HG03520 (cell line): Measurements from ENCODE around the gene EMILIN2.

Experiments
- ATAC-seq: cut with Tn5 transposase; IDR thresholded peaks from one replicate; pipeline ENCODE4 v1.9.1; 2021; ENCODE audit warnings: mild to moderate bottlenecking, moderate library complexity; ENCODE audit not compliant: unreplicated experiment

EMILIN2 gene

DNA sequence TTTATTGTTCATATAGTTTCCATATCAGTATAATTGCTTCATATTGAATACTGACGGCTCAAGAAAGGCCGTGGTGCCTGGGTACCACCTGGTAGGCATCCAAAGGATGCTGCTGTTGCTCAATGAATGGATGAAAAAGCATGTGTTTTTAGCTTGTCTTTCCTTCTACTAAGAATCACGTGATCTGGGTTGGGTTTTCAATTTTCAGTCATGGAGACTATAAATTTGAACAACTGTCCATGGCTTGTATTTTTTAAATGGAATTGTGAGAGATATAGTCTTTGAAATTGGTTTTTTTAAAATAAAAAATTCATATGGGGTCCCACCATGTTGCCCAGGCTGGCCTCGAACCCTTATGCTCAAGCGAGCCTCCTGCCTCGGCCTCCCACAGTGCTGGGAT lies 25.3 kb downstream of the EMILIN2 start:
- no peak for ATAC-seq

GRCh38 chr18:2874765-2875164 lies 28.0 kb downstream of the EMILIN2 start:
- no peak for ATAC-seq

DNA sequence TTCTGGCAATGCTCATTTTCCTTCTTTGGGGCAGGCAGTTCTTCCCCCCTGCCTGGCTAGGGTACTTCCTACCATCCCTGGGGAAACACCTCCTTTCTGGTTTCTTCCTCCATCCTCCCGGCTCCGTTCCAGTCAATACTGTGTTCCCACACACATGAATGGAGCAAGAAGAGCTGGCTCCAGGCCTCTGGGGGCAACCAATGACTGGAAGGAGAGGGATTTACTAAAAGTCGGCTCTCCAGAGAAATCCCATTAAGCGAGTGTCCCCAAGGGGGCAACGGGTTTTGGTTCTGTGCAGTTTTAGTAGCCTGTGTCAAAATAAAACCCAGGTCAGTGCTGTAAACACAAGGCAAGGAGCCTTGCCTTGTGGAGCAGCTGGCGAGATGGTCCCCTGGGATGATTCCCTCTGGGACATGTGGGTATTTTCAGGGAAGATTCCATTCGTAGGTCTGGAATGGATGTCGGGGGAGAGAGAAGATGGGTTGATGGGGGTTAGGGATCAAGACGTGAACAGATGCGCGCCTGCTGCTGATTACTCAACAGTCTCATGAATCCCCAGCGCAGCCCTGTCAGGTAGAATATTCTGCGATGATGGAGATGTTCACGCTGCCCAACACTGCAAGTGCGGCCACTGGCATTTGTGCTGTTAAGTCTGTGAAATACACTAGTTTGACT lies 32.0 kb downstream of the EMILIN2 start:
- no peak for ATAC-seq

DNA sequence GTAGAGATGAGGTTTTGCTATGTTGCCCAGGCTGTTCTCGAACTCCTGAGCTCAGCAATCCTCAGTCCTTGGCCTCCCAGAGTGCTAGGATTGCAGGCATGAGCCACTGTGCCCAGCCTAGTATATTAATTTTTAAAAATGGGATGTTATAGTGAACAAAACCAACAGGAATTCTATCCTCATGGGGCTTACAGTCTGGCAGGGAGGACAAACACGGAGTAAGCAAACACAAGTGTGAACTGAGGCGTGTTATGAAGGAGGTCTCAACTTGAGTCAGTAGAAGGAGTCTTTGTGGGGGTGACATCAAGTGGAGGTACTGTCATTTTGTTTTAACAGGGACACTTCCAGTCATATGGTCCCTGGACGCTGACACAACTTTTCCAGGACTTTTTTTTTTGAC lies 33.1 kb downstream of the EMILIN2 start:
- no peak for ATAC-seq

DNA sequence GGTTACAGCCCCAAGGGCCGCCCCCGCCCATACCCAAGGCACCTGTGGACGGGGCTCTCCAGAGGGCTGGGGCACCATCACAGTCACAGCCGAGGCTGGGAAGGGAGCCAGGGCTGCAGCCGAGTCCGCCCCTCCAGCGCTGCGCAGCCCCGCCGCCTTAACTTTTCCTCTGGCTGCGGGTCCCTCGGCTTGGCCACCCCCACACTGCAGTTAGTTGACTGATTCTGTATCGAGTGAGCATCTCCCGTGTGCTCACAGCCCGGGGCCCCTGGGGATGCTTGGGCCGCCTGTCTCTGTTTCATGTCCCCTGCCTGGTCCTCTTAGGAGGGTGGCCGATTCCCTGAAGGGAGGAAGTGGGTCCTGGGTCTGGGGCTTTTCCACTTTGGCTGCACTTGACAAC lies 33.7 kb downstream of the EMILIN2 start:
- no peak for ATAC-seq

DNA sequence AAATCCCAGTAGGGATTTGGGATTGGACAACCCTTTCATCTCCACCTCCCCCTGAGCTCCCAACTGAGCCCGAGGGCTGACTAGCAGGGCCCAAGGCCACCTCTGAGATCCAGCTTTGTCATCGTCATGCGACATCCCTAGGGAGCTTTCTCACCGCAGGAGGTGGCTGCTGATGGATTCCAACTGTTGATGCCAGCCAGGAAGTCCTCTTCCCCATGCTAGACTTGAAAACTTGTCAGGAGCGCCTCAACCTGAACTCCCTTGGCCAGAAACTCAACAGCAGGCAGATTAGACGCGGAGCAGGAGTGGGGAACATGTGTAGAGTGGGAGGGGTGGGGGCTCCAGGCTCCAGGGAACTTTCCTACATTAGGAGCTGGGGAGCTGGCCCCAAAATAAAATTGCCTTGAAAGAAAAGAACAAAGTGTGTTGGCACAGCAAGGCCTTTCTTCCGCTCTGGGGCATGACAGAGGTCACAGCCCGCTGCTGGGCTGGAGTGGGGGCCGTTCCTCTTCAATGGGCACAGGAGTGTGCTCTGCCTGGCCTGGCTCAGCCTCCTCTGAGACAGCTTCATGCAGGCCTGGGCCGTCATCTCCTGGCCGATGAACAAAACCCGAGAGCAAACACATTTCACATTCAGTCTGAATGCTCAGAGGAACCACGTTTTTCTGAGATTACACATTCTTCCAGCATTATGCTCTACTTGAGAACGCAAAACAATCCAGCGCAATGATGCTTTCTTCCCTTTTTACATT lies 34.5 kb downstream of the EMILIN2 start:
- ATAC-seq: no peak

GRCh38 chr18:2881840-2882195 lies 35.0 kb downstream of the EMILIN2 start:
- ATAC-seq: no peak

DNA sequence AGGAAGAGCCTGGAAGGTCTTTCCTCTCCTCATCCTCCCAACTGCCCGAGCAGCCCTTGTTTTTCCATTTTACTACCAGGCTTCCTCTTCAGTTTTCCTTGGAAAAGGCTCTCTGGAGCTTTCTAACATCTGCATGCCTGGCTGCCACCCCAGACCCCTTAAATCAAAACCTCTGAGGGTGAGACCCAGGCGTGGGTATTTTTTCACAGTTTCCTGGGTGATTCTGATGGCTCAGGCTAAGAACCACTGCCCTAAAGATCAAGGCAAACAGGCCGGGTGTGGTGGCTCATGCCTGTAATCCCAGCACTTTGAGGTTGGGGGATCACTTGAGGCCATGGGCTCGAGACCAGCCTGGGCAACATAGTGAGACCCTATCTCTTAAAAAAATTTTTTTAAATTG lies 35.4 kb downstream of the EMILIN2 start:
- no peak for ATAC-seq

- no peak for ATAC-seq
These were observed 36.4 kb downstream of the EMILIN2 start for GRCh38 chr18:2883076-2883735.

DNA sequence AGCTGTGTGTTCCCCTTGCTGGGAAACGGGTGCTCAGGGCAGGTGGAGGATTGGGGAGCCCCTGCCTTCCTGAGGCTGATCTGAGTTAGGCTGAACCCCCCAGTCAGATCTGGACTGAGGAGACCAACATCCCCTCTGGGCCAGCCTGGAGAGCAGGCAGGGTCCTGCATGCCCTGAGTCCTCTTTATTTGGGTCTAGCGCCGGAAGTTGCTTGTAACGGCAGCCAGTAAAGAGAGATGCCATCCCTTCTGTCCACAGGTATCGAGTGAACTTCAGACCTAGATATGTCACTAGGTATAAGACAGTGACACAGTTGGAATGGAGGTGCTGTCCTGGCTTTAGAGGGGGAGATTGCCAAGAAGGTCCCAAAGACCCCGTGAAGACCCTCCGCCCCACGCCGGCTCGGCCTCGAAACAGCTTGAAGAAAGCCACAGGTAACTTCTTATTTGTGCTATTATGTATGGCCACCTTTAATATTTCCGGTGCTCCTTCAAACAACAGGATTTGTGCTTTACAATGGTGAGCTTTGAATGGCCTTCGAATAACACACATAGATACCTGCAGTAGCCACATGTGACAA lies 38.0 kb downstream of the EMILIN2 start:
- no peak for ATAC-seq

DNA sequence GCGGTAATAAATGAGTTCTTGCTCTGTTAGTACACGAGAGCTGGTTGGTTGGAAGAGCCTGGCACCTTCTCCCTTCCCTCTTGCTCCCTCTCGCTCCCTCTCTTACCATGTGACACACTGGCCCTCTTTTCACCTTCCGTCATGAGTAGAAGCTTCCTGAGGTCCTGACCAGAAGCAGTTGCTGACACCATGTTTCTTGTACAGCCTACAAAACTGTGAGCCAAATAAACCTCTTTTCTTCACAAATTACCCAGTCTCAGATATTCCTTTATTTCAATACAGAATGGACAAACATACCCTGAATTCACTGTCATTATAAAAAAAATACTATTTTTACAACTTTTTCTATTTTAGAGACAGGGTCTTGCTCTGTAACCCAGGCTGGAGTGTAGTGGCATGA lies 40.7 kb downstream of the EMILIN2 start:
- no peak for ATAC-seq

GRCh38 chr18:2889761-2890192 lies 43.0 kb downstream of the EMILIN2 start:
- ATAC-seq: no peak

DNA sequence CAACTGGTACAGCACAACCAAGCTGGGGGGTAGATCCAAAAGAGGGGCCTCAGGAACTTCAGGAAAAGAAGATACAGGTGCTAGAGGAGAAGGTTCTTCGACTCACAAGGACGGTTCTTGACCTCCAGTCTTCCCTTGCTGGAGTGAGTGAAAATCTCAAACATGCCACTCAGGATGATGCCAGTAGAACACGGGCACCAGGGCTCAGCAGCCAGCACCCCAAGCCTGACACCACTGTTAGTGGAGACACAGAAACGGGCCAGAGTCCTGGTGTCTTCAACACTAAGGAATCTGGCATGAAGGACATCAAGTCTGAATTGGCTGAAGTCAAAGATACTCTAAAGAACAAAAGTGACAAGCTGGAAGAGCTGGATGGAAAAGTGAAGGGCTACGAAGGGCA lies 43.8 kb downstream of the EMILIN2 start:
- ATAC-seq: no peak

- ATAC-seq: no peak
These were observed 45.0 kb downstream of the EMILIN2 start for GRCh38 chr18:2891526-2892431.

DNA sequence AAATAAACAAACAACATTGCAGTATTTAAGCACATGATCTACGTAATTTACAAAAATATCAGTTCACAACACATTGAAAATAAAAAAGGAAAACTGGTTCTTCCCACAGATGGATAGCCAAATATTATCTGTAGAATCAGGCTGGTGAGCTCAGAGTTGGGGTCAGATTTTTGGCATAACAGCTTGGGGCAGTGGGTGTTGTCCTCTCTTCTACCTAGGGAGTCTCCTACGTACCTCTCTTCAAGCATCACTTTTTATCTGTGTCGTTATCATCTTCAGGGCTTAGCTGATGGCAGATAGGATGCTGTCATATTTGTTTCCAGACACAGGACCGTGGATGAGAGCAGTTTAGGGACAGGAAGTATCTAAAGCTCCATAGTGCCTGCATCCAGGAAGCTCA lies 46.2 kb downstream of the EMILIN2 start:
- ATAC-seq: no peak

DNA sequence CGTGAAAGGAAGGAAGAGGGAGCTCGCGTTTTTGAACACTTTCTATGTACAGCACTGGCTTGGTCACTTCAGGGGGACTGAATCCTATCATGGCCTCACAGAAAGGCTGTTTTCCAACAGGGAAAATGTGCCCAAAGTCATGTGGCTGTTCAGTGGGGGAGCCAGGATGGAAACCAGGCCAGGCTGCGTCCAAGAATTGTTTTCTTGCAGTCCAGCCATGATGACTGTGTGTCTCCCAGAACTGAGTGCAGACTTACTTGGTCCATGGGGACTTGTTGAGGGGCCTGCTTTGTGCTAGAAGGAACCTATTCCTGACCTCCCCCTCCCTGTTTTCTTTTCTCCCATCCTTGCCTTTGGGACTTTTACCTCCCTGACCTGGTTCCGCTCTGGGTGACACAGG lies 46.9 kb downstream of the EMILIN2 start:
- no peak for ATAC-seq

GRCh38 chr18:2894131-2894840 lies 47.5 kb downstream of the EMILIN2 start:
- ATAC-seq: no peak

DNA sequence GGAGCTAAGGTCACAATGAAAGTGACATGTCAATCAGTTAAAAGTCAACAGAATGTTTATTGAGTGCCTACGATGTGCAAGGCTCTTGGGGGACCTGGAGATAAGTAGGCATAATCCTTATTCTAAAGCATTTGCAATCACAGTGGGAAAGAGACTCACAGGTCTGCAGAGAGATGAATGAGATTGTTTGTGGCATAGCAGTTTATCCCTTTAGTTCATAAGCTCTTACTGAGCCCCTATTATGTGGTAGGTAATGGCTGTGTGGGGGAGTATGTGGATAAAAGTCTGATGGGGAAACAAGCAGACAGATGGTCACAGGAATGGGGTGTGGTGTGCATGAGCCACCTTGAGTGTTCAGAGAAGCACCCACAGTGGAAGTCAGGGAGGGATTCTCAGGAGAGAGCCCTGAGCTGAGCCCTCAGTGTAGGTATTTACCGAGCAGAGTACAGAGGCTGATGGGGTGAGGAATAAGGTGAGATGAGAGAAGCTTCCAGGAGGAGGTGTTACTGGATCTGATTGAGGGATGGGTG lies 48.1 kb downstream of the EMILIN2 start:
- ATAC-seq: no peak

GRCh38 chr18:2895391-2895790 lies 48.6 kb downstream of the EMILIN2 start:
- no peak for ATAC-seq

DNA sequence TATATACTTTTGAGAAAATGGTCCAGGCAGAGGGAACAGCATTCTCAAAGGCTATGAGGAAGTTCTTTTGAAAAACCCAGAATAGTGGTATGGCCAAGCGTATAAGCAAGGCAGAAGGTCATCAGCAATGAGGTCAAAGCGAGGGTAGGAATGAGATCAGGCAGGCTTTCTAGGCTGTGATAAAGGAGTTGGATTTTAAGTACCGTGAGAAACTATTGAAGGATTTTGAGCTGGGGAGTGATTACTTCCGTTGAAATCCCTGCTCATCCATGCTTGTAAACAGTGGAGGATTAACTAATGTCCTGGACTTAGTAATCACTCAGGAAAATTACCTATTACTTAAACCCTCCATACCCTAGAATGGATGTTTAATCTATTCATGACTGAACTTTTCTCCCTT lies 50.2 kb downstream of the EMILIN2 start:
- ATAC-seq: no peak
